ENCODE data around the gene SORBS2.

Gene SORBS2

GRCh38 chr4:185654965-185655554 is 156.9 kb downstream of the SORBS2 start:
- no peak for DNase-seq (ENCODE audit: insufficient read length, low spot score)
- no peak for FAIRE-seq

DNA sequence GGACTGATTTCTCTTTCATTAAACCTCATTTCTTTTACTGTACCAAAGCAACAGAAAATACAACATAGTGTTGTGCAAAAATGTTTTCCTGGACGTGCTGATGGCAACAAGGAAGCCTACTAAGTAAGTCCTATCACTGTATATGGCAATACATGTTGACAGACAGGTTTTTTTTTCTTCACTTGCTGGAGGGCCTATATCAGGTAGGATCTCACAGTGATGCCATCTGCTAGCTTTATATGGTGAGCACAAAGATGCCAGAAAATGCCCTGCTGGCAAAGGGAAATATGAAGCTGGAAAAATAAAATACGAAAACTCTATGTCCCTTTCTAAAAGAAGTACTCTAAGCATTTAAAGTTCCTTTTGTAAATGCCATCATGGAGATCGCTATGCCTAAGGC is 157.7 kb downstream of the SORBS2 start:
- DNase-seq (ENCODE audit: insufficient read length, low spot score) (no peak), FAIRE-seq (no peak)
- TF ChIP-seq, protein P1, sequence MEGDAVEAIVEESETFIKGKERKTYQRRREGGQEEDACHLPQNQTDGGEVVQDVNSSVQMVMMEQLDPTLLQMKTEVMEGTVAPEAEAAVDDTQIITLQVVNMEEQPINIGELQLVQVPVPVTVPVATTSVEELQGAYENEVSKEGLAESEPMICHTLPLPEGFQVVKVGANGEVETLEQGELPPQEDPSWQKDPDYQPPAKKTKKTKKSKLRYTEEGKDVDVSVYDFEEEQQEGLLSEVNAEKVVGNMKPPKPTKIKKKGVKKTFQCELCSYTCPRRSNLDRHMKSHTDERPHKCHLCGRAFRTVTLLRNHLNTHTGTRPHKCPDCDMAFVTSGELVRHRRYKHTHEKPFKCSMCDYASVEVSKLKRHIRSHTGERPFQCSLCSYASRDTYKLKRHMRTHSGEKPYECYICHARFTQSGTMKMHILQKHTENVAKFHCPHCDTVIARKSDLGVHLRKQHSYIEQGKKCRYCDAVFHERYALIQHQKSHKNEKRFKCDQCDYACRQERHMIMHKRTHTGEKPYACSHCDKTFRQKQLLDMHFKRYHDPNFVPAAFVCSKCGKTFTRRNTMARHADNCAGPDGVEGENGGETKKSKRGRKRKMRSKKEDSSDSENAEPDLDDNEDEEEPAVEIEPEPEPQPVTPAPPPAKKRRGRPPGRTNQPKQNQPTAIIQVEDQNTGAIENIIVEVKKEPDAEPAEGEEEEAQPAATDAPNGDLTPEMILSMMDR (IDR thresholded peaks at IDR 0.05; ENCODE audit: insufficient read depth, missing control alignments) = no peak

More at GRCh38 chr4:185654965-185655554, 156.9 kb downstream of the SORBS2 start:
- TF ChIP-seq, protein P1 (IDR thresholded peaks at IDR 0.05; ENCODE audit: insufficient read depth, missing control alignments) = no peak

DNA sequence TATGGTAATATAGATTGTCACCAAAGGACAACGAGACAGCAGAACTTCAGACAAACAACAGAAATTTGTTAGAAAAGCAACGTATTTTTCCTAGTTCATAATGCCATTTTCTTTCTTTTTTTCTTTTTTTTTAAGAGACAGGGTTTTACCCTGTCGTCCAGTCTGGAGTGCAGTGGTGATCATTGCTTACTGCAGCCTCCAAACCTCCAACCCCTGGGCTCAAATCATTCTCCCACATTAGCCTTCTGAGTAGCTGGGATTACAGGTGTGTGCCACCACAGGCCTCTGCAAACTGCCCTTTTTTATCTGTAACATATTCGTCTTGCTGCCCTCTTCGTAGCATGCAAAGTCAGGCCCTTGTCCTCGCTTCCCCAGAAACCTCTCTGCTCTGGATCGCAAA is 160.1 kb downstream of the SORBS2 start:
- no peak for FAIRE-seq
- TF ChIP-seq, protein P1 (IDR thresholded peaks at IDR 0.05; ENCODE audit: insufficient read depth, missing control alignments) = no peak
- DNase-seq (ENCODE audit: insufficient read length, low spot score) = no peak

- TF ChIP-seq, protein P1 (IDR thresholded peaks at IDR 0.05; ENCODE audit: insufficient read depth, missing control alignments) = no peak
- DNase-seq (ENCODE audit: insufficient read length, low spot score) = no peak
- FAIRE-seq = no peak
These were observed 160.8 kb downstream of the SORBS2 start for GRCh38 chr4:185651137-185651677.

- DNase-seq (ENCODE audit: insufficient read length, low spot score) (no peak), FAIRE-seq (no peak)
- TF ChIP-seq, protein P1 (IDR thresholded peaks at IDR 0.05; ENCODE audit: insufficient read depth, missing control alignments) = no peak
These were observed 163.4 kb downstream of the SORBS2 start for GRCh38 chr4:185648631-185649030.

DNA sequence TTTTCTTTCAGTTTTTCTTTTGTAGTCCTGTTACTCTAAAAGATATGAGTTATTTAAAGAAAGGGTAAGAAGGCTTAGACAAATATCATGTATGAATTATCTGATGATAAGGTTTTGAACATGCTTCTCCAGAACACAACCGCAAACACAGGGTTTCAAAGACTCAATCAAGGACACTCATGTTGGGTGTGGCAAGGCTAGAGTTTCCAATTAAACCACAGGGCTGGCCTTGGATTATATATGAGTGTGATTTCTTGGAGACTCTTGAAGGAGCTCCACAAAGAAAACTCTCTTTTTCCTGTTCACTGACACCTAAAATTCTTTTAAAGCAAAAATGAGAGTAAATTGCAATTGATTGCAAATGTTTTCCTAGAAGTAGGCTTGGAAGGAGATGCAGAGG is 166.6 kb downstream of the SORBS2 start:
- FAIRE-seq = no peak
- DNase-seq (ENCODE audit: insufficient read length, low spot score) = no peak
- TF ChIP-seq, protein P1 (IDR thresholded peaks at IDR 0.05; ENCODE audit: insufficient read depth, missing control alignments) = no peak

GRCh38 chr4:185644408-185644807 is 167.6 kb downstream of the SORBS2 start:
- TF ChIP-seq, protein P1 (IDR thresholded peaks at IDR 0.05; ENCODE audit: insufficient read depth, missing control alignments) = no peak
- FAIRE-seq = no peak
- DNase-seq (ENCODE audit: insufficient read length, low spot score) = no peak

Measured in D721Med (cell line).